T-helper 22 cell (primary cell): Measurements from ENCODE around the gene PGGHG.

Experiments used
- DNase-seq: peaks from one replicate; pipeline ENCODE4 v3.0.0-alpha.2; 2020; ENCODE audit warnings: low read depth

The PGGHG gene

GRCh38 chr11:269146-269890, 19.6 kb upstream of the PGGHG start:
- no peak for DNase-seq

DNA sequence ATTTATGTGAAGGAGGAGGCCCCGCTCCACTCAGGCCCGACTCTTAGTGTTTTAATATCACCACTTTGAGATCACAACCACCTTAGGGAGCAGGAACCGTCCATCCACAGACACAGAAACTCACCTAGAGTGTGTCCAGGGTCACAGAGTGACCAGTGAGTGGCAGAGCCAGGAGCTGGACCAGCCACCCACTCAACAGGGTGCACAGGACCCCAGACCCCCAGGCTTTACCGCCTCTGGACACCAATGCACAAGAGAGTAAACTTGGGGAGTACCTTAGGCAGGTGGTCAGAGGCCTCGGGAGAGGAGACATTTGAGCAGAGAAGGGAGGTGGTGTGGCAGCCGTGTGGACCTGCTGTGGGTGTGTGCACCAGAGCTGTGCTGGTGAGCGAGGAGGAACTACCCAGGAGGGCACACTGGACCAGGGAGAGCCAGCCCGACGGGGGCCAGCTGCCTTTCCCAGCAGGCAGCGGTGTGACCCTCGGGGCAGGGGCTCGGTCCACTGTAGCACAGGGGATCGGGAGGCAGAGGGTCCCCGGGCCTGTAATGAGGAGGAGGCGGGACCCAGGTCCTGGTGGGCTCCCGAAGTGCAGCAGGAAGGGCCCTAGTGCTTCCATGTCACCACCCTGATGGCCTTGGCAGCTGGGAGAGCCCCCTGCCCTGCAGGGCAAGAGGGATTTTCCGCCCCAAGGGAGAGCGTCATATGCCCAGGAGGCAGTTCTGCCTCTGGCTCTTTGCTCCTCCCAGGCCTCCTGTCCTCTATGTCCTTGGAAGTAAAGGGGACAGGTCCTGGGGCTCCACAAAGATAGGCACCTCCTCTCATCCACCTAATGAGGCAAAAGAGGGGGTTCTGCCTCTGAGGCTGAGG, 18.2 kb upstream of the PGGHG start:
- no peak for DNase-seq

DNA sequence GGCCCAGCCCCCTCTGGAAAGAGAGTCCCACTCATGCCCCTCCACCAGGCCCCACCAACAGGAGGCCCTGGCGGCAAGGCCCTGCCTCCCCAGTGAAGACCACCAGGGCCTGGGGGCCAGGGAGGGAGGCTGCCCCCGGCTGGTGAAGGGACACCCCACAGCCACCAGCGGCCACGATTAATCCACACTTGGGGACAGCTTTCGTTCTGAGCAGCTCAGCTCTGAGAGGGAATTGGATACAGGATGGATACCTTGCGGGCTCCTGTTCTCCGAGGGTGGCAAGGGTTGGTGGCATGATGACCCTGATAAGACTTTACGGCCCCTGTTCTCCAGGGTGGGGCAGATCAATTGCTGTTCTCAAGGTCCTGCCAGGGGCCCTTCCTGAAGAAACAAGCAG, 17.6 kb upstream of the PGGHG start:
- no peak for DNase-seq

DNA sequence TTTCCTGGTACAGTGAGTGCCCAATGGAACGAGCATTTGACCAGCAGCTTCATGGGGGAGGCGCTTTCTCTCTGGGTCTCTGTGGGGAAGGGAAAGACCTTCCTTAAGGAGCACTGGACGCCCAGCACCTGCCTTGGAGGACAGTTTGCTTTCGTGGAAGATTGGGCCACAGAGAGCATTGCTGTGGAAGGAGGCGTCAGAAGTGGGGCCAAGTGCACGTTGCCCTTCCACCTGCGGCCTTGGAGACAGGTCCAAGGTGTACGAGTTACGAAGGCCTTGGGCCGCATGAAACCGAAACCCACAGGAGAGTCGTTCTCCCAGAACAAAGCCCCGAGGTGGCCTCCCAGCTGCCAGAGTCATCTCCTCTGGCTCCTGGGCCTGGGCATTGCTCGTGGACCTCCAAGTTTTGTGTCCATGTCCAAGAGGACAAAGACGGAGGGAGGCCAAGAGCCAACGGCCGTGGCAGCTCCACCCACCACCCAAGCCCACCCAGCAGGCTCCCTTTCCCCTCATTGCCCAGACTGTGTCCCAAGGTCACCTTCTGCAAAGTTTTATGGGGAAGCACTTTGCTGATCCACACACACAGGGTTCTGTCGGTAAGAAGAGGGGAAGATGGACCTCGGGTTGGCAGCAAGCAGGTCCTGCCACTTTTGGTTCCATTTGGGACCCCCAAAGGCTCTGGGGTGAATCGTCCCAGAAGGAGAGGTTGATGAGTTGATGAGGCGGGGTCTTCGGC, 16.6 kb upstream of the PGGHG start:
- DNase-seq, result no peak

GRCh38 chr11:272931-273198, 16.1 kb upstream of the PGGHG start:
- no peak for DNase-seq

- no peak for DNase-seq
Observed at GRCh38 chr11:276219-276618, 12.7 kb upstream of the PGGHG start.

- no peak for DNase-seq
Observed at GRCh38 chr11:278001-278951, 10.7 kb upstream of the PGGHG start, which contains the start of gene NLRP6. TSS of gene NLRP6 (plus strand) at chr11:278407. CDS start at chr11:278570, 163 bp downstream.

DNA sequence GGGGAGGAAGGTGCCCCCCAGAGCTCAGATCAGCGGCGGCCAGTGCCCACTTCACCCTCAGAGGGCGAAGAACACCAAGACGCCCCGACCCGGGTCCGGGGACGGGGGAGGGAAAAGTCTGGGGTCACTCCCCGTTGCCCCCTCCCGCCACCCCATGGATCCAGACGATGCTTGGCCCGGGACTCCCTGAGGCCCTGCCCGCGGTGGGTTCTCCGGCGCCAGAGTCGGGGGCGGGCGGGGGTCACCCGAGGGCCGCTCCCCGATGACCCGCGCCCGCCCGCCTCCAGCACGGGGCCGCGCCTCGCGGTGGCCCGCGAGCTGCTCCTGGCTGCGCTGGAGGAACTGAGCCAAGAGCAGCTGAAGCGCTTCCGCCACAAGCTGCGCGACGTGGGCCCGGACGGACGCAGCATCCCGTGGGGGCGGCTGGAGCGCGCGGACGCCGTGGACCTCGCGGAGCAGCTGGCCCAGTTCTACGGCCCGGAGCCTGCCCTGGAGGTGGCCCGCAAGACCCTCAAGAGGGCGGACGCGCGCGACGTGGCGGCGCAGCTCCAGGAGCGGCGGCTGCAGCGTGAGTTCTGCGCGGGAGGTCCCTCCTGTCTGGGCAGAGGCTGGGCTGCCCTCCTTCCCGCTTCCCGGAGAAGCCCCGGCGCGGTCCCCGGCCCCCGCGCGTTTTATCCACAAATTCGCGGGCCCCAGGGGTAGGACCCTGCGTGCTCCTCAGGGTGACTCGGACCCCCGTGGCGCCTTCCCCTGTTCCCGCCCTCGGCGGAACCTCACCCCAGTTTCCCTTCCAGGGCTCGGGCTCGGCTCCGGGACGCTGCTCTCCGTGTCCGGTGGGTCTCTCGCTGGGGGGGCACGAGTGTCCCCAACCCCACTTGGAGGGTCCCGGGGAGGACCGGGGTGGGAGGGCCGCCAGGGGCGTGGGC, 9.6 kb upstream of the PGGHG start:
- no peak for DNase-seq

- DNase-seq, result no peak
Observed at GRCh38 chr11:279966-280705, 8.8 kb upstream of the PGGHG start.

DNA sequence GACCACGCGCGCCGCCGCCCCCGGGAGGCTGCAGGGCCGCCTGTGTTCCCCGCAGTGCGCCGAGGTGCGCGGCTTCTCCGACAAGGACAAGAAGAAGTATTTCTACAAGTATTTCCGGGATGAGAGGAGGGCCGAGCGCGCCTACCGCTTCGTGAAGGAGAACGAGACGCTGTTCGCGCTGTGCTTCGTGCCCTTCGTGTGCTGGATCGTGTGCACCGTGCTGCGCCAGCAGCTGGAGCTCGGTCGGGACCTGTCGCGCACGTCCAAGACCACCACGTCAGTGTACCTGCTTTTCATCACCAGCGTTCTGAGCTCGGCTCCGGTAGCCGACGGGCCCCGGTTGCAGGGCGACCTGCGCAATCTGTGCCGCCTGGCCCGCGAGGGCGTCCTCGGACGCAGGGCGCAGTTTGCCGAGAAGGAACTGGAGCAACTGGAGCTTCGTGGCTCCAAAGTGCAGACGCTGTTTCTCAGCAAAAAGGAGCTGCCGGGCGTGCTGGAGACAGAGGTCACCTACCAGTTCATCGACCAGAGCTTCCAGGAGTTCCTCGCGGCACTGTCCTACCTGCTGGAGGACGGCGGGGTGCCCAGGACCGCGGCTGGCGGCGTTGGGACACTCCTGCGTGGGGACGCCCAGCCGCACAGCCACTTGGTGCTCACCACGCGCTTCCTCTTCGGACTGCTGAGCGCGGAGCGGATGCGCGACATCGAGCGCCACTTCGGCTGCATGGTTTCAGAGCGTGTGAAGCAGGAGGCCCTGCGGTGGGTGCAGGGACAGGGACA, 8.0 kb upstream of the PGGHG start:
- DNase-seq, result no peak

DNA sequence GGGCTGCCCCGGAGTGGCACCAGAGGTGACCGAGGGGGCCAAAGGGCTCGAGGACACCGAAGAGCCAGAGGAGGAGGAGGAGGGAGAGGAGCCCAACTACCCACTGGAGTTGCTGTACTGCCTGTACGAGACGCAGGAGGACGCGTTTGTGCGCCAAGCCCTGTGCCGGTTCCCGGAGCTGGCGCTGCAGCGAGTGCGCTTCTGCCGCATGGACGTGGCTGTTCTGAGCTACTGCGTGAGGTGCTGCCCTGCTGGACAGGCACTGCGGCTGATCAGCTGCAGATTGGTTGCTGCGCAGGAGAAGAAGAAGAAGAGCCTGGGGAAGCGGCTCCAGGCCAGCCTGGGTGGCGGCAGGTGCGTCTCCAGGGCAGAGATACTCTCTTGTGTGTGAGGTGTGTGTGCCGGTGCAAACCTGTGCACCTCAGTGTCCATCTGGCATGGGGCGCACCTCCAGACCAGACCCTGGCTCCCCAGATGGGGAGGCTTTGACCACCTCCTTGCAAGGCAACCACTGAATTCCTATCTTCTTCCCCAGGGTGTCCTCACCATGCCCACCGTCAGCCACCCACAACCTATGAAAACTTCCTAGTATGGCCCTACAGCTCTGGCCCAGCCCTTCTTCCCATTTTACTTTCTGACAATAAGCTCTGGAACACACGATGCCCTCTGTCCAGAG, 7.3 kb upstream of the PGGHG start:
- DNase-seq, result no peak

DNA sequence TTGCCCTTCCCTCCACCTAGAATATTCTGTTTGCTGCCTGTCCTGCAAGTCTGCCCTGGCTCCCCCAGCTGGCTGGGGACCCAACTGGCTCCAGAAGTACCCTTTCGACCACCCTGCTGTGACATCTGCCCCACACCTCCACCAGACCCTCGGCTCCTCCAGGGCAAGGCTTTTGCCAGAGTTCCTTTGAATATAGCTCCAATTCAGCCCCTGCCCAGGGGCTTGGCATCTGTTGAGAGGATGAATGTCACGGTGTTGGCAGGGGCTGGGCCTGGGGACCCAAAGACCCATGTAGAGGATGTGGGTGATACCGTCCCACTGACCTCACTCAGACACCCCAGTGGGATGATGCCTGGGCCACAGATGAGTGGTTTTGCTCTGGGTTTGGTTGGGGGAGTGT, 6.8 kb upstream of the PGGHG start:
- no peak for DNase-seq

- no peak for DNase-seq
Observed at GRCh38 chr11:282630-283360, 6.1 kb upstream of the PGGHG start.

- DNase-seq, result no peak
Observed at GRCh38 chr11:283405-284104, 5.4 kb upstream of the PGGHG start.

- DNase-seq, result no peak
Observed at GRCh38 chr11:284105-285020, 4.6 kb upstream of the PGGHG start.
